ENCODE measurements around the gene SH3BP5L.

The SH3BP5L gene

GRCh38 chr1:248825909-248826760, at the start of gene SH3BP5L:
Gene SH3BP5L (minus strand): TSS chr1:248825915. CDS start chr1:248824935, 980 bp downstream.
- peak; percentile 91 for DNase-seq (ENCODE audit: low read depth)

DNA sequence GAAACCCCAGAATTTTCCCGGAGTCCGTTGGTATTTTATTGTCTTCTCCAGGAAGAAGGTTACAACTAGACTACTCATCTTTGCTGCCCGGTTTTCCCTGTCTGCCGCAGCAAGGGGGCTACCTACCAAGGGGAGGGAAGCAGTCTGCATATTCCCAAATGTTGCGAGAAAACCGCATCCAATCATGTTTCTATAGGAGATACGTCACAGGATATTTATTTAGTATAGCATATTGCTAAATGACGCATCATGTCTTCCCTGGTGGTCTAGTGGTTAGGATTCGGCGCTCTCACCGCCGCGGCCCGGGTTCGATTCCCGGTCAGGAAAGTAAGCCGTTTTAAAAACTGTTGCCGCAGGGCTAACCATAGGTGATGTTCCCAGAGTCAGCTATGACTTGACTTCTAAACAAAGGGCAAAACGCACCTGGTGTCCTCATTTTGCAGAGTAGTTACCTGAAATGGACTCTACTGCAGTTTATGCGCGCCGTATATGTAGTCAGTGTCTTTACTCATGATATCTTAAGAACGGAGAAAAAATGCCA, 48.3 kb upstream of the SH3BP5L start:
- DNase-seq (ENCODE audit: low read depth), result no peak

GRCh38 chr1:248873409-248873992, 47.8 kb upstream of the SH3BP5L start:
- peak; percentile 97 for DNase-seq (ENCODE audit: low read depth)

DNA sequence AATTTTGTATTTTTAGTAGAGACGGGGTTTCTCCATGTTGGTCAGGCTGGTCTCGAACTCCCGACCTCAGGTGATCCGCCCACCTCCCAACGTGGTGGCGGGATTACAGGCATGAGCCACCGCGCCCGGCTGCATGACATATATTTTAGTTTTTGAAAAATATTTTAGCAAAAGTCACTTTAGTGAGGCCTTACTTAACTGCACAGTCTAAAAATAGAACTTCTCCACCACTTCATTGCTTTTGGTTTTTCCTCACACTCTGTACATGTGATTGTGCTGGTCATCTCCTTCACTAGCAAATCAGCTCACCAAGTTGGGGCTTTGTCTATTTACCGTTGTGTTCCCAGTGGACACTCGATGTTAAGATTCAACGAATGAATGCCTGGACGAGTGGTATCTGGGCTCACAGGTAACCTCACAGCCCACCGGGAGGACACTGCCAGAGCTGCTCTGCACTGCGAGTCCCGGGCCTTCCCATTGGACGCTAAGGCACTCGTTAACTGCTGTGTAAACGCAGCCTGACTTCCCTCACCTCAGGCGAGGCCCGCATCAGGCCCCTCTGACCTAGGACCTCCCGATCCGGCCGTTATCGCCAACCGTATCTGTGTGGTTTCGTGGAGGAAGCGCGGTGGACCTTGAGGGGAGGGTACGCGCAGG, 47.2 kb upstream of the SH3BP5L start:
- DNase-seq (ENCODE audit: low read depth), result peak; percentile 6

- no peak for DNase-seq (ENCODE audit: low read depth)
These were observed 46.2 kb upstream of the SH3BP5L start for GRCh38 chr1:248871837-248872401.

GRCh38 chr1:248862998-248863881, 37.5 kb upstream of the SH3BP5L start:
- DNase-seq (ENCODE audit: low read depth), result peak; percentile 57

- DNase-seq (ENCODE audit: low read depth), result no peak
These were observed 36.9 kb upstream of the SH3BP5L start for GRCh38 chr1:248862695-248862997.

- DNase-seq (ENCODE audit: low read depth), result no peak
These were observed 35.9 kb upstream of the SH3BP5L start for GRCh38 chr1:248861616-248862015.

GRCh38 chr1:248860007-248860406, 34.3 kb upstream of the SH3BP5L start:
- DNase-seq (ENCODE audit: low read depth), result no peak

- peak; percentile 94 for DNase-seq (ENCODE audit: low read depth)
These were observed 33.5 kb upstream of the SH3BP5L start, which contains the start of gene ZNF692 for GRCh38 chr1:248858891-248859889. Gene ZNF692 (minus strand): TSS chr1:248859085. CDS start chr1:248858309, 776 bp downstream.

DNA sequence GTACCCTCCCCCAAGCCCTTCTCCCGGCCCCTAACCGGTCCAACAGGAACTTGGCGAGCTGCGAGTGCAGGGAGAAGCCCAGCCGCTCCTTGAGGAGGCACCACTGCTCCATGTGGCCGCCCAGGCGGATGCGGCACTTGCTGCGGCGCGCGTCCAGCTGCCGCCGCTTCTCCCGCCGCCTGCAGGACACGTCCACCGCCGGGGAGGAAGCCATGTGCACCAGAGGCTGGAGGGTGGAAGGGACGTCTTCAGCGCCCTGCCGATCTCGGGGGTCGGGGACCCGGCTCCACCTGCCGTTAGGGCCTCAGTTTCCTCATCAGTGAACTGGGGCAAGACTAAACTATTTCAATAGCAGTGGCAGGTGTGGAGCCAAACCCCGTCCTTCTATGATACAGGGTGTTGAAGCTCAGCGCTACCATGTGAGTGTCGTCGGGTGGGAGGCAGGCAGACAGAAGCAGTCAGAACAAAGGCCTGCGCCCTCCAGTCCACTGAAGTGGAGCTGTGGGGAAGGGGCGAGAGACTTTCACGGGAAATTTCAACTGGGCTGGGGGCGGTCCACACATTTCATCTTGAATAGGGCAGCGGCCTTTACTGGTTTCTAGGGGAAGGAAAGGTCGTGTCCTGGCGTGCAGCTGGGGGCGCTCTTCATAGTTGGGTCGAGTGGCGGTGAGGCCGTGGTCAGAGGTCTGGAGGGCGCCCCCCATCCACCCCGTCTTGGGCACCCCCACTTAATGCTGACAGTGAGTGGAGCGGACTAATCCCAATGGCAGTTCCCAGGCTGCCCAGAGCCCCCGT, 32.6 kb upstream of the SH3BP5L start:
- DNase-seq (ENCODE audit: low read depth), result peak; percentile 30

DNA sequence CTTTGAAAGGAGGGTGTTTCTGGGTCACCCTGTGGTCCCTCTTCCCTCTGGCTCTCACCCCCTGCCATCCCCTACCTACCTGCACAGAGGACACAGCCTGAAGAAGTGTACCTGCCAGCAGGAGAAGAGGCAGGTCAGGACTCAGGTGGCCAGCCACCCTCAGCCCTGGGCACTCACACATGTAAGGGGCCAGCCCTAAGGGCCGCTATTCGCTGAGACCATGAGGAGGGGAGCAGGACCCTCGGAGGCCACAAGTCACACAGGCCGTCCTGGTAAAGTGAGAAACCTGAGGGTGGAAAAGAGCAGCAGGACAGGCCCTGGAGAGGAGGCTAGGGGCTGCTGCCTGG, 32.0 kb upstream of the SH3BP5L start:
- no peak for DNase-seq (ENCODE audit: low read depth)

DNA sequence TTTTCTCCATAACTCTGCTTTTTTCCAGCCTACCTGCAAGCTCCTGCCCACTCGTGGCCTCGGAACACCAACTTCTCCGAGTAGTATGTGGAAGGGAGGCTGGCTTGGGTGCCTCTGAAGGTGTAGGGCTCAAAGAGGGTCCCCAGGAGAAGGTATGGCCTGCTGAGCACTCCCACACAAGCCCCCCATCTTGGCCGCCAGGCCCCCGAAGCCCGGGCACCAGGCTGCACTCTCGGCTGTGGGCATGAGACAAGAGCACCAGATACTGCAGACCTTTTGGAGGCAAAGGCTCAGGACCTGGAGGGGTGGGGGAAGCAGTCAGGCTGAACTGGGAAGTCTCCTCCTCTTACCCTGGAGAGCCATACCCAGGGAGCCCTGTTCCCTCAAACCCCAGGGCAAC, 31.5 kb upstream of the SH3BP5L start:
- no peak for DNase-seq (ENCODE audit: low read depth)

GRCh38 chr1:248856176-248856575, 30.5 kb upstream of the SH3BP5L start:
- no peak for DNase-seq (ENCODE audit: low read depth)

DNA sequence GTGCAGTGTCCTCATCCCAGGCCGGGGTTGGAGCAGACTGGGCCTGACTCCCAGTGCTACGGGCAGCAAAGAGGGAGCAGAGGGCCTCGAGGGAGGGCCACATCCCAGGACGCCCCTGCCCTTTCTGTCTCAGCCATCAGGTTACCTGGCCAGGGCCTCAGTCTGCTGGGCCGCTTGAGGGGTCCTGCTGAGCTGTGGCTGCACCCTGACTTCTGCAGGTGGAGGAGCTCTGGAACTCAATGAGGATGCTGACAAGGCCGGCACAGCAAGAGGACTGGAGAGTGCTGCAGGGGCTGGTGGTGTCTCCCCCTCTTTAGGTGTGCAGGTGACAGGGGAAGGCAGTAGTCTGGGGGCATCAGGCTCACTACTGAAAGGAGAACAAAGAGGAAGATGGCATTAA, 29.9 kb upstream of the SH3BP5L start:
- DNase-seq (ENCODE audit: low read depth), result no peak

- no peak for DNase-seq (ENCODE audit: low read depth)
These were observed 28.1 kb upstream of the SH3BP5L start for GRCh38 chr1:248853663-248854375.

GRCh38 chr1:248852481-248853405, 27.0 kb upstream of the SH3BP5L start:
- DNase-seq (ENCODE audit: low read depth), result peak; percentile 39

- DNase-seq (ENCODE audit: low read depth), result no peak
These were observed 25.7 kb upstream of the SH3BP5L start for GRCh38 chr1:248851390-248851789.
